GM13977 (cell line): ENCODE measurements around the gene KLK7.

ENCODE experiments used
- DNase-seq: peaks from one replicate; pipeline ENCODE4 v3.0.0; 2012; ENCODE audit warnings: low spot score
- CTCF ChIP-seq: IDR thresholded peaks from 2 replicates; pipeline ENCODE4 v1.5.1; 2012; ENCODE audit warnings: mild to moderate bottlenecking, control low read depth; ENCODE audit not compliant: insufficient read depth; ENCODE audit errors: extremely low read depth, missing control alignments
- in situ Hi-C: fragments of 300-500 bp; cut with MboI; formaldehyde crosslinking; loops from one replicate; pipeline ENCODE4 v1.12.0; 2022; ENCODE audit warnings: low sequenced_read_pairs, low pct_unique_long_range_greater_than_20kb, mixed read lengths, inconsistent platforms; ENCODE audit not compliant: unreplicated experiment

Gene KLK7

GRCh38 chr19:50931023-50931422, 52.7 kb downstream of the KLK7 start:
- in situ Hi-C loops, result no loop called here
- no peak for DNase-seq

GRCh38 chr19:50928831-50929230, 54.9 kb downstream of the KLK7 start:
- no peak for DNase-seq
- TF ChIP-seq CTCF, result no peak
- in situ Hi-C loops, result no loop called here

More at GRCh38 chr19:50931023-50931422, 52.7 kb downstream of the KLK7 start:
- TF ChIP-seq CTCF, result no peak
